ENCODE measurements around the gene TFDP2. TPM values are rescaled to one million over a fixed set of nuclear protein-coding genes. Genes with fewer than 3 reads are reported as not detected.
"Not testable (repeated sequence)": the region's sequence is repeated elsewhere in the genome, so short reads cannot be mapped to it uniquely, and the experiment has no call there.

The TFDP2 gene
- total RNA-seq, 1 donor from 2014 or later, result 56.4 TPM

DNA sequence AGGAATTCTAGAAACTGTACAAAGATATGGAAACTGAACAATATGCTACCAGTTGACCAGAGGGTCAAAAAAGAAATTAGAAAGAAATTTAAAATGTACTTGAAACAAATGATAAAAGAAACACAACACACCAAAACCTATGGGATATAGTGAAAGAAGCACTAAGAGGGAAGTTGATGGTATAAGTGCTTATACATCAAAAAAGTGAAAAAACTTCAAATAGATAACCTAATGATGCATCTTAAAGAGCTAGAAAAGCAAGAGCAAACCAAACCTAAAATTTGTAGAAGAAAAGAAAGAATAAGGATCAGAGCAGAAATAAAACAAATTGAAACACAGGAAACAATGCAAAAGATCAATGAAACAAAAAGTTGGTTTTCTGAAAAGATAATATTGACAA is 68.2 kb downstream of the TFDP2 start:
- intact Hi-C loops (cut with DNase I), result no loop called here
- no peak for DNase-seq (ENCODE audit: low spot score)

DNA sequence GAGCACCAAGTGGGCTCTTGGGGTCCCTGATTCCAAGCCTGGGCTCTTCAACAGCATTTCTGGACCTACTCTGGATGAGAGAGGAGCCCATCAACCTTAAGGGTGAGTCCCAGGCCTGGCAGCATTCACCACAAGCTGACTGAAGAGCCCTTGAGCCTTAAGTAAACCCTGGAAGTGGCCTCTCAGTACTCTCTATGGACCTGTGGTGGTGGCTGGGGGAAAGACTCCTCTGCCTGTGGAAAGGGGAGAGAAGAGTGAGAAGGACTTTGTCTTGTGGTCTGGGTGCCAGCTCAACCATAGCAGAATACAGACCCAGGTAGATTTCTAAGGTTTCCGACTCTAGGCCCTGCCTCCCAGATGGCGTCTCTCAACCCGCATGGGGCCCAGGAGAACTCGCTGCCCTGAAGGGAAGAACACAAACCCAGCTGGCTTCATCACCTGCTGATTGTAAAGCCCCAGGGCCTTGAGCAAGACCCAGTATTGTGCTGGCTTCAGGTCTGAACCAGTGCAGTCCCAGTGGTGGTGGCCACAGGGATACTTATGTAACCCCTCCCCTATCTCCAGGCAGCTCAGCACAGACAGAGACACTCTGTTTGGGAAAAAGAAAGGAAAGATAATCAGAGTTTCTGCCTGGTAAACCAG is 71.4 kb downstream of the TFDP2 start:
- no peak for DNase-seq (ENCODE audit: low spot score)
- intact Hi-C loops (cut with DNase I), result no loop called here

DNA sequence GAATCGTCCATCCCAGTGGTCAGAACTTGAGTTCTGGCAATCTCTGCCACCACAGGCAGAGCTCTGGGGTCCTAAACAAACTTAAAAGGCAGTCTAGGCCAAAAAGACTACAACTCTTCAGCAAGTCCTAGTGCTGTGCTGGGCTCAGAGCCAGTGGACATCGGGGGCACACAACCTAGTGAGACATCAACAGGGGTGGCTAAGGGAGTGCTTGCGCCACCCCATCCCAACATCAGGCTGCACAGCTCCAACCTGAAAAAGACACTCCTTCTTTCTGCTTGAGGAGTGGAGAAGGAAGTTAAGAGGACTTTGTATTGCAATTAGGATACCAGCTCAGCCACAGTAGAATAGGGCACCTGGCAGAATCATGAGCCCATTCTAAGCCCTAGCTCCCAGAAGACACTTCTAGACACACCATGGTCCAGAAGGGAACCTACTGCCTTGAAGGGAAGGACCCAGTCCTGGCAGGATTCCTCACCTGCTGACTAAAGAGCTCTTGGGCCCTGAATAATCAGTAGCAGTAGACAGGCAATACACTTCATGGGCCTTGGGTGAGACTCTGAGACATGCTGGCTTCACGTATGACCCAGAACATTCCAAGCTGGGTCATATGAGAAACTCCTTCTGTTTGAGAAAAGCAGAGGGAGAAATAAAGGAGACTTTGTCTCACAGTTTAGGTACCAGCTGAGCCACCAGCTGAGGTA is 72.0 kb downstream of the TFDP2 start:
- intact Hi-C loops (cut with DNase I), result no loop called here
- no peak for DNase-seq (ENCODE audit: low spot score)

DNA sequence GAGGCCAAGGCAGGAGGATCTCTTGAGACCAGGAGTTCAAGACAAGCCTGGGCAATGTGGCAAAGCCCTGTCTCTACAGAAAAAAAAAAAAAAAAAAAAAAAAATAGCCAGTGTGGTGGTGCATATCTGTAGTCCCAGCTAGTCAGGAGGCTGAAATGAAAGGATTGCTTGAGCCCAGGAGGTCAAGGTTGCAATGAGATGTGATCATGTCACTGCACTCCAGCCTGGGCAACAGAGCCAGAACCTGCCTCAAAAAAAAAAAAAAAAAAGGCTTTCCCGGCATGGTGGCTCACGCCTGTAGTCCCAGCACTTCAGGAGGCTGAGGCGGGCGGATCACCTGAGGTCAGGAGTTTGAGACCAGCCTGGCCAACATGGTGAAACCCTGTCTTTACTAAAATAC is 73.7 kb downstream of the TFDP2 start:
- DNase-seq (ENCODE audit: low spot score); intact Hi-C loops (cut with DNase I): not testable (repeated sequence)

DNA sequence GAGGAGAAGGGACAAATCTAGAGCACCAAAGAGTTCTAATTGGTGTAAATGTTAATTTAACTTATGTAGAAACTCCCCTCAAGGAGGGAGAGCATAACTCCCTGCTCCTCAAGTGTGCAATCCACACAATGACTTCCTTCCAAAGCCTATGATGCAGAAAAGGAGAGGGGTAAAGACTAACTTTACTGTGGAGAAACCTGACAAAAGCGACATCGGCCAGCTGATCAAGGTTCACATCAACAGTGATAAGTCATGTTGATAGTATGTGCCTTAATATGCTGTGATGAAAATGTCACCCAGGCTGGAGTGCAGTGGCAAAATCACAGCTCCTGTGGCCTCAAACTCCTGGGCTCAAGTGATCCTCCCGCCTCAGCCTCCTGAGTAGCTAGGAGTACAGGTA is 76.5 kb downstream of the TFDP2 start:
- intact Hi-C loops (cut with DNase I), result no loop called here
- DNase-seq (ENCODE audit: low spot score), result no peak

DNA sequence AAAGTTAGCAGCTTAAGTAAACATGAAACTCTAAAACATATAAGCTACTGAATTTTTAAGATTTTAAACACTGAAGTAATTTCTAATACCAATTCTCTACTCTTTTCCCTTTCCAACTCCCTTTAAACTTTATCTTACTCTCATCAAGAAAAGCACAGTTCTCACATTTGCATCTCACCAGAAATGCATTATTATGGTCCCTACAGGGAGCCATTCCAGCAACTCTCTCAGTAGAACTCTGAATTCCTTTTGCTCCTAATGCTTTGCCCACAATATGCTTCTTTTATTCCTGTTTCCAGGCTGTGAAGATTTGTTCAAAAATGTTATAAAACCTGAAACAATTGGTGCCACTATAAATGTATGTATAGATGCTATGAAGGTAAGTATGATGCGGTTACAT is 83.4 kb downstream of the TFDP2 start:
- intact Hi-C loops (cut with DNase I), result no loop called here
- no peak for DNase-seq (ENCODE audit: low spot score)

DNA sequence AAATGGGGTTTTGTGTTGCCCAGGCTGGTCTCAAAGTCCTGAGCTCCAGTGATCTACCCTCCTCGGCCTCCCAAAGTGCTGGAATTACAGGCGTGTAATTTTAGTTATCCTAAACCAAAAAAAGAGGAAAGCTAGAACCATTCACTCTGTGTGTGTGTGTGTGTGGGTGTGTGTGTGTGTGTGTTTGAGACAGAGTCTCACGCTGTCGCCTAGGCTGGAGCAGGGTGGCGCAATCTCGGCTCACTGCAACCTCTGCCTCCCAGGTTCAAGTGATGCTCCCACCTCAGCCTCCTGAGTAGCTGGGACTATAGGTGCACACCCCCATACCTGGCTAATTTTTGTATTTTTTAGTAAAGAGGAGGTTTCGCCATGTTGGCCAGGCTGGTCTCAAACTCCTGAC is 84.0 kb downstream of the TFDP2 start:
- intact Hi-C loops (cut with DNase I), result no loop called here
- no peak for DNase-seq (ENCODE audit: low spot score)

DNA sequence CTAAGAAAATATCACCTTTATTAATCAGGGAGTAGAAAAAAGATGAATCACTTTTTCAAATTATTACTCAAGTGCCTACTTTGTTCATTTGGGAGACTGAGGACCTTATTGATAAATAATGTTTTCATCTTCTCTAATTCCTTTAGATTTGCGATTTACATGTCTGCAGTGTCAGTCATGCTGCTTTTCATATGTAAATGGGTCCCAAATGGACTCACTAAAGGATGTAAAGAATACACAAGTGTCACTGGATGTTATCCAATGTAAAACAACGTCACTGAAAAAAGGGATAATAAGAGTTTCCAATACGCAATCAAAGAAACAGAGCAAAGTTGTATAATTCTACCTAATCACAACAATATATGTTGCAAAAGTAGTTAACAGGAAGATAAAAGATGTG is 84.9 kb downstream of the TFDP2 start:
- intact Hi-C loops (cut with DNase I), result no loop called here
- DNase-seq (ENCODE audit: low spot score), result no peak

DNA sequence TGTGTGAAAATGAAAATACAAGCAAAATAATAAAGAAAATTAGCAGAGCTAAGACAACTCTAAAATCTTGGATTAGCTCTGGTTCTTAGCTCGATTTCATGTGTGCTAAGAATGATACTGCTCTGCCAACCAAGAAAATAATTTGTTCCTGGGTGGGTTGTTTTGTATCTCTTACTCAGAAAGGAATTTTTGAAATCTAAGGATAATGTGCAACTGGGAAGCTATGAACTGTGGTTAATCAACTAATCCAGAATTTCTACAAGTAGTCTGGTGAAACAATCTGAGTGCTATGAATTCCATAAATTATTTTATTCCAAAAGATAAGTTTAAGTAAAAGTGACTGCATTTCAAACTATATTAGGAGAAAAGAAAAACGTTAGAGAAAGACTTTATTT is 92.0 kb downstream of the TFDP2 start:
- intact Hi-C loops (cut with DNase I), result no loop called here
- no peak for DNase-seq (ENCODE audit: low spot score)

DNA sequence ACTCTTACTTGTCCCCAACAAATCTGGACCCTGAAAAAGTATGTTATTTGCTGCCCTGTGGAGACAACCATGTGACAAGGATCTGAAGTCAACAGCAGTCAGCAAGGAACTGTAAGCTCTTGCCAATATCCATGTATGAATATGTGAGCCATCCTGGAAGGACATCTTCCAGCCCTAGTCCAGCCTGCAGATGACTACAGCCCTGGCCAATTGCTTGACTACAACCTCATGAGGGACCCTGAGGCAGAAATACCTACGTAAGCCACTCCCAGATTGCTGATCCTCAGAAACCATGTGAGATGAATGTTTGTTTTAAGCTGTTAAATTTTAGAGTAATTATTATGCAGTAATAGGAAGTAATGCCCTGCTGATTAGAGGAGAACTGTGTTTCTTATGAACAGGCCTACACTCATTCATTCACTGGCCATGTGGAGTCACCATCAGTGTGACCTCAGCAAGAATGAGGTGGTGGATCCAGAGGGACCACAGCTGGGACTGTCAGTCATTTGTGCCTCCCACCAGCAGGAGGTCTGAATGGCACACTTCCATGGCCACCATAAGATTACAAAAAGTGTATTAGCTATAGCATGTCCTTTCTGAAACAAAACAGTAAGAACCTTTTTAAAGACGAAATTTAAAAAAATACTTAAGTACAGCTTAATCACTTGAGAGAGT is 92.6 kb downstream of the TFDP2 start:
- intact Hi-C loops (cut with DNase I), result no loop called here
- DNase-seq (ENCODE audit: low spot score), result no peak

DNA sequence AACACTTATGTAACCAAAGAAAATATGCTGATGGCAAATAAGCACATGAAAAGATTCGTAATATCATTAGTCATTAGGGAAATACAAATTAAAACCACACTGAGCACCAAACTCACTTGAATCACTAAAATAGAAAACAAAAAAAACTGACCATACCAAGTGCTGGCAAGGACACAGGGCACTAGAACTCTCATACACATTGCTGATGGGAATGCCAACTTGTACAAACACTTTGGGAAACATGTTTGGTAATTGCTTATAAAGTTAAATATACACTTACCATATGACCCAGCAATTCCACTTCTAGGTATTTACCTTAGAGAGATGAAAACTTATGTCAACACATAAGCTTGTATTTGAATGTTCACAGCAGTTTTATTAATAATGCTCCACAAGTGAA is 95.5 kb downstream of the TFDP2 start:
- intact Hi-C loops (cut with DNase I), result no loop called here
- DNase-seq (ENCODE audit: low spot score), result no peak

DNA sequence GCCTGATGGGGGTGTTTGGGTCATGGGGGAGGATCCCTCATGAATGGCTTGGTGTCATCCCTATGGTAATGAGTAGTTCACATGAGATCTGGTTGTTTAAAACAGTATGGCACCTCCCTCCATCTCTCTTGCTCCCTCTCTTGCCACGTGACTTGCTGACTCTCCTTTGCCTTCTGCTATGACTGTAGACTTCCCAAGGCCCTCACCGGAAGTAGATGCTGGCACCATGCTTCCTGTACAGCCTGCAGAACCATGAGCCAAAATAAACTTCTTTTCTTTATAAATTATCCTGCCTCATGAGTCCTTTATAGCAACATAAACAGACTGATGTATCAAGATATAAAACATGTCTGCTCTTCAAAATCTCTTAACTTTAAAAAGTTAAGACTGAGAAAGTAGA is 96.1 kb downstream of the TFDP2 start:
- intact Hi-C loops (cut with DNase I), result no loop called here
- DNase-seq (ENCODE audit: low spot score), result no peak

DNA sequence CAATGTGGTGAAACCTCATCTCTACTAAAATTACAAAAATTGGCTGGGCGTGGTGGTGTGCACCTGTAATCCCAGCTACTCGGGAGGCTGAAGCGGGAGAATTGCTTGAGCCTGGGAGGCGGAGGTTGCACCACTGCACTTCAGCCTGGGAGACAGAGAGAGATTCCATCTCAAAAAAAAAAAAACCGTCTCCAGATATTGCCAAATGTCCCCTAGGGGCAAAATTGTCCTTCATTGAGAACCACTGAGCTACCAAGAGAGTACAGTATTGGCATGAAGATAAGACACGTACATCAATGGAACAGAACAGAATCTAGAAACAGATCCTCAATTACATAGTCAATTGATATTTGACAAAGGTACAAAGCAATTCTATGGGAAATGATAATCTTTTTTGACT is 98.0 kb downstream of the TFDP2 start:
- intact Hi-C loops (cut with DNase I), result no loop called here
- DNase-seq (ENCODE audit: low spot score), result no peak

DNA sequence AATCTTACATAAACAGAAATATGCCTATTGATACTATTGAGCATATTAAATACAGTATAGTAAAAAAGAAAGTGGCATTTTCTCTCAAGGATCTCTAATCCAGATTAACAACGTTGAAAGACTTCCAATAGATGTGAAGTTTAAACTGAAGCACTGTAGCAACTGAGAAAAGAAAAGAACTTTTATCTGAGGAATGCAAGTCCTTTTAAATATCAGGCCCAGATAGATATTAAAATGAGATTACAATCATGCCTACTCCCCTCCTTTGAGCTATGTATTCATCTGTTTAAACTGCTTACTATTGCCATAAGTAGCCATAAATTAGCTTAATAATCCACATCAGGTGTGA is 102.3 kb downstream of the TFDP2 start:
- intact Hi-C loops (cut with DNase I), result no loop called here

DNA sequence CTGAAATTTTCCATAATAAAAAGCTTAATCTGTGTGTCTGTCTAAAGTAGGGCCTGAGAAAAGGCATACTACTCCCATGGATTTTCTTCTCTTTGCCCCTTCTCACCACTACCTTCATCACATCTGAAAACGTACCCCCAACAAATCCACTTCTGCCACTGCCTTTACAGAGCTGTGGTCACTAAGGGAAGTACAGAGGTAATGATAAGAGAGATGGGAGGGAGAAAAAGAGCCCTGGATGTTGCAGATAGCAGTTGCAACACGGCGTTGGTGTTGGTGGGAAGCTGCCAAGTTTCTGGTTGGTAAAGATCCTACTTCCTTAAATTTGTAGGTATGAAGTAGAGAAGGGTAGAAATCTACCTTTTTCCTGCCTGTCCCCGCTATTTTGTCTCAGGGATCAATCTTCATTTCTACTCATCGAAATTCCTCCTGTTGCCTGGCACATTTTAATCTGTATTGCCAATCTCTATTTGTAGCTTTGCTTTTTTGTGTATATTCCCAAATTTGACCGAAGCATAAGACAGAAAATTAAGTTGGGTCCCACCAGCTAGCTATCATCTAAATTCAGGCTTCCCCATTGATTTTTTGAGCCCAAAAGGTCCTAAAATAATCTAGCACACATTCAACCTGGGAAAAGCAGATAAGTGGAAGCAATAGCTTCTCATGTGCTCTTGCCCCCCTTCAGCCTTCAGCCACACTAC is 102.9 kb downstream of the TFDP2 start:
- no peak for DNase-seq (ENCODE audit: low spot score)
- intact Hi-C loops (cut with DNase I), result no loop called here

More for the DNA sequence above, 102.3 kb downstream of the TFDP2 start:
- no peak for DNase-seq (ENCODE audit: low spot score)

DNA sequence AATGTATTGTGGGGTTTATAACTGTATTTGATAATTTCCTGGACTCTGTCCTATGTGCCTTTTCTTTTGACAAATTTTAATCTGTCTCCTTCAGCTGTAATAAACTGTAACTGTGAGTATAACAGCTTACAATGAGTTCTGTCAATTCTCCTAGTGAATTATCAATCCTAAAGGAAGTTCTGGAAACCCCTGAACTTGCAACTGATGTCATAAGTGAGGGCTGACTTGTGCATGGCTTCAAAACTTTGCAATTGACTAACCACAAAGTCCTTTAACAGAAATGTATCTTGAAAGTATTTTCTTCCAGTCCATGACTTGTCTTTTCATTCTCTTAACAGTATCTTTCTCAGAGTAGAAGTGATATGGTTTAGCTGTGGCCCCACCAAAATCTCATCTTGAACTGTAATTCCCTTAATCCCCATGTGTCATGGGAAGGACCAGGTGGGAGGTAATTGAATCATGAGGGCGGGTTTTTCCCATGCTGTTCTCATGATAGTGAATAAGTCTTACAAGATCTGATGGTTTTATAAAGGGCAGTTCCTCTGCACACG is 108.3 kb downstream of the TFDP2 start:
- DNase-seq (ENCODE audit: low spot score), result no peak
- intact Hi-C loops (cut with DNase I), result no loop called here

DNA sequence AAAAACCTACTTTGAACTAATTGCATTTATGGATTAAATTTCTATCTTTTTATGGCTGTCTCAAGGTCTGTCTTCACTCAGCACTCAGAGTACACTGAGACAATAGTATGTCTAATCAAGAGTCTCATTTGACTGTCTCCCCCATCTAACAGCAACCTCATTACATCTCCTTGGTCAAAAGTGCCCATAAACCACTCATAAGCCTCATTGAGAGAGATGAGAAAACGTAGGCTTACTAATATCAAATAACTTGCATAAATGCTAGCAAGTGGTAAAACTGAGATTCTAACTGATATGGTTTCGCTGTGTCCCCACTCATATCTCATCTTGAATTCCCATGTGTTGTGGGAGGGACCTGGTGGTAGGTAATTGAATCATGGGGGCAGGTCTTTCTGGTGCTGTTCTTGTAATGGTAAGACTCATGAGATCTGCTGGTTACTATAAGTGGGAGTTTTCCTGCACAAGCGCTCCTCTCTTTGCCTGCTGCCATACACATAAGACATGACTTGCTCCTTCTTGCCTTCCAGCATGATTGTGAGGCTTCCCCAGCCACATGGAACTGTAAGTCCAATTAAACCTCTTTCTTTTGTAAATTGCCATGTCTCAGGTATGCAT is 113.9 kb downstream of the TFDP2 start:
- intact Hi-C loops (cut with DNase I), result no loop called here
- no peak for DNase-seq (ENCODE audit: low spot score)

DNA sequence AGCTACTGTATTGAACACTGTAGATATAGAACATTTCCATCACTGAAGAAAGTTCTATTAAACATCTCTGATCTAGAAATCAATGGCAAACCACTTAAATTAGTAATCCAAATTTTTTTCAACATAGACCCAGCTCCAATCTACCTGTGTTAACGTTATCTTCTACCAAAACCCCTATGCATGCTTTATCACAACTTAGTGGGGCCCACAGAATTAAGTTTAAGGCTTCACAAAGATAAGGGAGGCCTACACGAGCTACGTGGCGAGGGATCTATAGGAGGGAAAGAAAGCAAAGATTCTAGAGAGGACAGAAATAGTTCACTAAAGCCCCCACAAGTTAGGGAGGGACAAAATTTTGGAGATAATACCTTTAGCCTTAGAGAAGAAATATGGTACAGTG is 116.1 kb downstream of the TFDP2 start:
- intact Hi-C loops (cut with DNase I), result no loop called here

DNA sequence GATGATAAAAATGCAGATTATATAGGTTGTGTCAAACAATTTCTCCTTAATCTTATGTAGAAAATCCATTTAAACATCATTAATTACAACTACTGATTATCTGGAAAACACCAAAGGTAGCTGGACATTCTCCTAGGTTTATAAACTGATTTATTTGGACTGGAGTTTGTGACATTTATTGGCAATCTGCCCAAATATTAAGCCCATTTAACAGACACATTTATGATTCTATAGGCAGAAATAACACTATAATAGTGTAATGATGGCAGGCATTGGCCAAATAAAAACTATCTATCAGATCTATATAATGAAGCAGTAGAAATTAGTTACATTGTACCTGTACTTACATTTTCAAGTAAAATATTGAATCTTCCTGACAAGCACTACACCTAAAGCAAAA is 117.8 kb downstream of the TFDP2 start:
- no peak for DNase-seq (ENCODE audit: low spot score)

More for the DNA sequence above, 116.1 kb downstream of the TFDP2 start:
- no peak for DNase-seq (ENCODE audit: low spot score)

DNA sequence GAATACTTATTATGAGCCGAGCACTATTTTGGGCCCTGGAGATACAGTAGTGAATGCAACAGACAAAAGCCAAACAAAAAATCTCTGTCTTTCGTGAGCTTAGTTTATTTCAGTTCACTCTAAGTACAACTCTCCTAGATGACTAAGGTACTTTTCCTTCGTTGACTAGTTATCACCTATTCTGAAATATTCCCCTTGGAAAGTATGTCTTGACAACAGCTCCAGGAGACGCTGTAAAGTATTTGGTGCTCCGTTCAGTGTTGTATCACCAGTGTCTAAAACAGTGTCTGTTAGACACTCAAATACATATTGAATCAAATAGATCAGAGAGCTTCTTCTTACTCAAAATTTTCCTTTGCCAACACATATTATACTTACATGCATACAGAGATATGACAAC is 119.6 kb downstream of the TFDP2 start:
- intact Hi-C loops (cut with DNase I), result loop anchor here (10.0 kb wide), 1 partner anchor 195 kb away; the partner anchor contains the start of gene GK5

More for the DNA sequence above, 117.8 kb downstream of the TFDP2 start:
- intact Hi-C loops (cut with DNase I), result no loop called here

More for the DNA sequence above, 119.6 kb downstream of the TFDP2 start:
- DNase-seq (ENCODE audit: low spot score), result no peak

Measured in cardiac septum (tissue), 1 donor.